Measurements from ENCODE around the gene ERMARD. TPM values are rescaled to one million over a fixed set of nuclear protein-coding genes. Genes with fewer than 3 reads are reported as not detected.
"Not testable (repeated sequence)": the region's sequence is repeated elsewhere in the genome, so short reads cannot be mapped to it uniquely, and the experiment has no call there.

The ERMARD gene
- polyA plus RNA-seq, 3 donors: 36.0 to 57.2 (median 40.5) TPM

- peak in 7 of 11 donors; percentile 36 to 60 (median 46) for DNase-seq (ENCODE audit: extremely low read depth in 1 of 11, low read depth in 9 of 11, low spot score in 4 of 11)
Measured at GRCh38 chr6:169725125-169726048, 26.0 kb upstream of the ERMARD start.

GRCh38 chr6:169726049-169726400 lies 25.4 kb upstream of the ERMARD start:
- no peak for DNase-seq (ENCODE audit: extremely low read depth in 1 of 11, low read depth in 9 of 11, low spot score in 4 of 11)

- no peak for DNase-seq (ENCODE audit: extremely low read depth in 1 of 11, low read depth in 9 of 11, low spot score in 4 of 11)
Measured at GRCh38 chr6:169726963-169727362, 24.5 kb upstream of the ERMARD start.

- no peak for DNase-seq (ENCODE audit: extremely low read depth in 1 of 11, low read depth in 9 of 11, low spot score in 4 of 11)
Measured at GRCh38 chr6:169729961-169730360, 21.5 kb upstream of the ERMARD start.

- DNase-seq (ENCODE audit: extremely low read depth in 1 of 11, low read depth in 9 of 11, low spot score in 4 of 11): no peak
Measured at GRCh38 chr6:169738204-169738975, 13.0 kb upstream of the ERMARD start.

GRCh38 chr6:169738976-169739529 lies 12.4 kb upstream of the ERMARD start:
- no peak for DNase-seq (ENCODE audit: extremely low read depth in 1 of 11, low read depth in 9 of 11, low spot score in 4 of 11)

GRCh38 chr6:169741344-169741743 lies 10.1 kb upstream of the ERMARD start:
- DNase-seq (ENCODE audit: extremely low read depth in 1 of 11, low read depth in 9 of 11, low spot score in 4 of 11): no peak

GRCh38 chr6:169745405-169745804 lies 6.0 kb upstream of the ERMARD start:
- DNase-seq (ENCODE audit: extremely low read depth in 1 of 11, low read depth in 9 of 11, low spot score in 4 of 11): no peak

GRCh38 chr6:169746556-169746955 lies 4.9 kb upstream of the ERMARD start:
- DNase-seq (ENCODE audit: extremely low read depth in 1 of 11, low read depth in 9 of 11, low spot score in 4 of 11): no peak

- DNase-seq (ENCODE audit: extremely low read depth in 1 of 11, low read depth in 9 of 11, low spot score in 4 of 11): peak in 1 of 11 donors; percentile 9
Measured at GRCh38 chr6:169752074-169752623, 727 bp downstream of the ERMARD start.

GRCh38 chr6:169755162-169755561 lies 3.7 kb downstream of the ERMARD start:
- DNase-seq (ENCODE audit: extremely low read depth in 1 of 11, low read depth in 9 of 11, low spot score in 4 of 11): no peak

GRCh38 chr6:169763308-169763707 lies 11.9 kb downstream of the ERMARD start:
- DNase-seq (ENCODE audit: extremely low read depth in 1 of 11, low read depth in 9 of 11, low spot score in 4 of 11): no peak

GRCh38 chr6:169763881-169764280 lies 12.5 kb downstream of the ERMARD start:
- peak in 2 of 11 donors; percentile 13 to 20 for DNase-seq (ENCODE audit: extremely low read depth in 1 of 11, low read depth in 9 of 11, low spot score in 4 of 11)

- not testable (repeated sequence) for DNase-seq (ENCODE audit: extremely low read depth in 1 of 11, low read depth in 9 of 11, low spot score in 4 of 11)
Measured at GRCh38 chr6:169765789-169766188, 14.4 kb downstream of the ERMARD start.

GRCh38 chr6:169766232-169766631 lies 14.8 kb downstream of the ERMARD start:
- peak in 3 of 11 donors; percentile 28 to 37 (median 35) for DNase-seq (ENCODE audit: extremely low read depth in 1 of 11, low read depth in 9 of 11, low spot score in 4 of 11)

GRCh38 chr6:169766921-169767736 lies 15.7 kb downstream of the ERMARD start:
- DNase-seq (ENCODE audit: extremely low read depth in 1 of 11, low read depth in 9 of 11, low spot score in 4 of 11): no peak

GRCh38 chr6:169774347-169774746 lies 22.9 kb downstream of the ERMARD start:
- DNase-seq (ENCODE audit: extremely low read depth in 1 of 11, low read depth in 9 of 11, low spot score in 4 of 11): no peak

- no peak for DNase-seq (ENCODE audit: extremely low read depth in 1 of 11, low read depth in 9 of 11, low spot score in 4 of 11)
Measured at GRCh38 chr6:169775321-169775720, 23.9 kb downstream of the ERMARD start.

- DNase-seq (ENCODE audit: extremely low read depth in 1 of 11, low read depth in 9 of 11, low spot score in 4 of 11): no peak
Measured at GRCh38 chr6:169776379-169776778, 25.0 kb downstream of the ERMARD start.

Measured in renal cortex interstitium (tissue), 11 donors.